H1 (cell line): Measurements from ENCODE around the gene SPACA9.

ENCODE experiments used
- ASH2L ChIP-seq: fragments of 200-600, 300-600 bp; sonication (generic); IDR thresholded peaks from one replicate; pipeline ENCODE4 v1.7.1; 2017; ENCODE audit warnings: low read length
- EZH2 ChIP-seq: fragments of 200-600 bp; sonication (generic); IDR thresholded peaks from 2 replicates; pipeline ENCODE4 v1.7.1; 2012; ENCODE audit warnings: low read depth, mild to moderate bottlenecking, moderate library complexity, low read length, inconsistent platforms; ENCODE audit not compliant: severe bottlenecking
- FOSL1 ChIP-seq: IDR thresholded peaks from 2 replicates; pipeline ENCODE4 v1.6.1; 2011; ENCODE audit warnings: mild to moderate bottlenecking, low read depth, low read length, moderate library complexity; ENCODE audit not compliant: insufficient read depth
- GABPA ChIP-seq: IDR thresholded peaks from 2 replicates; pipeline ENCODE4 v1.6.1; 2011; ENCODE audit warnings: mild to moderate bottlenecking, low read length, moderate library complexity, borderline replicate concordance; ENCODE audit not compliant: insufficient read depth
- NANOG ChIP-seq: IDR thresholded peaks from 2 replicates; pipeline ENCODE4 v1.6.1; 2011; ENCODE audit warnings: low read length, low read depth, mild to moderate bottlenecking, inconsistent platforms; ENCODE audit not compliant: insufficient read depth, poor library complexity, severe bottlenecking
- POLR2AphosphoS5 ChIP-seq: IDR thresholded peaks from 2 replicates; pipeline ENCODE4 v1.6.1; 2011; ENCODE audit warnings: low read depth, low read length
- RAD21 ChIP-seq, 2 experiments: IDR thresholded peaks in 1 of 2; conservative IDR thresholded peaks in 1 of 2; 2 replicates each; pipeline ENCODE4 v1.6.1; 2011; ENCODE audit warnings: low read depth in 2 of 2, low read length in 2 of 2, improper control_type of control experiment in 1 of 2, inconsistent platforms in 1 of 2, mild to moderate bottlenecking in 1 of 2, moderate library complexity in 1 of 2
- RNF2 ChIP-seq: fragments of 200-900, 300-1000 bp; sonication (generic); IDR thresholded peaks from 2 replicates; pipeline ENCODE4 v1.7.1; 2016; ENCODE audit warnings: borderline replicate concordance, low read depth, mild to moderate bottlenecking, antibody characterized with exemption, low read length; ENCODE audit not compliant: poor library complexity, severe bottlenecking; ENCODE audit errors: missing control alignments
- TAF1 ChIP-seq: IDR thresholded peaks from 2 replicates; pipeline ENCODE4 v1.6.1; 2011; ENCODE audit warnings: mild to moderate bottlenecking, low read depth, low read length
- ZNF274 ChIP-seq: IDR thresholded peaks from 2 replicates; pipeline ENCODE4 v1.7.0; 2012; ENCODE audit warnings: low read length, borderline replicate concordance; ENCODE audit errors: extremely low read depth
- TF ChIP-seq, protein P1 (sequence below): IDR thresholded peaks from 2 replicates; pipeline ENCODE4 v1.6.1; 2012; ENCODE audit warnings: inconsistent platforms
- TF ChIP-seq, protein P2 (sequence below), 3 experiments: IDR thresholded peaks; 1 replicate in 2 of 3; 2 replicates in 1 of 3; pipeline versions ENCODE4 v1.5.1 to v1.6.1; 2011; ENCODE audit warnings: low read length in 3 of 3, mild to moderate bottlenecking in 3 of 3, inconsistent platforms in 2 of 3, low read depth in 1 of 3, moderate library complexity in 1 of 3; ENCODE audit not compliant: insufficient read depth in 1 of 3; ENCODE audit errors: control extremely low read depth in 1 of 3

GRCh38 chr9:132862533-132862932, 16.2 kb upstream of the SPACA9 start:
- no peak for TF ChIP-seq ASH2L
- TF ChIP-seq EZH2, result no peak
- TF ChIP-seq ZNF274, result no peak
- TF ChIP-seq, protein P1, sequence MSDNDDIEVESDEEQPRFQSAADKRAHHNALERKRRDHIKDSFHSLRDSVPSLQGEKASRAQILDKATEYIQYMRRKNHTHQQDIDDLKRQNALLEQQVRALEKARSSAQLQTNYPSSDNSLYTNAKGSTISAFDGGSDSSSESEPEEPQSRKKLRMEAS, result no peak
- TF ChIP-seq NANOG, result no peak
- TF ChIP-seq POLR2AphosphoS5, result no peak
- TF ChIP-seq, protein P2, sequence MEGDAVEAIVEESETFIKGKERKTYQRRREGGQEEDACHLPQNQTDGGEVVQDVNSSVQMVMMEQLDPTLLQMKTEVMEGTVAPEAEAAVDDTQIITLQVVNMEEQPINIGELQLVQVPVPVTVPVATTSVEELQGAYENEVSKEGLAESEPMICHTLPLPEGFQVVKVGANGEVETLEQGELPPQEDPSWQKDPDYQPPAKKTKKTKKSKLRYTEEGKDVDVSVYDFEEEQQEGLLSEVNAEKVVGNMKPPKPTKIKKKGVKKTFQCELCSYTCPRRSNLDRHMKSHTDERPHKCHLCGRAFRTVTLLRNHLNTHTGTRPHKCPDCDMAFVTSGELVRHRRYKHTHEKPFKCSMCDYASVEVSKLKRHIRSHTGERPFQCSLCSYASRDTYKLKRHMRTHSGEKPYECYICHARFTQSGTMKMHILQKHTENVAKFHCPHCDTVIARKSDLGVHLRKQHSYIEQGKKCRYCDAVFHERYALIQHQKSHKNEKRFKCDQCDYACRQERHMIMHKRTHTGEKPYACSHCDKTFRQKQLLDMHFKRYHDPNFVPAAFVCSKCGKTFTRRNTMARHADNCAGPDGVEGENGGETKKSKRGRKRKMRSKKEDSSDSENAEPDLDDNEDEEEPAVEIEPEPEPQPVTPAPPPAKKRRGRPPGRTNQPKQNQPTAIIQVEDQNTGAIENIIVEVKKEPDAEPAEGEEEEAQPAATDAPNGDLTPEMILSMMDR (IDR thresholded peaks at IDR 0.05; ENCODE audit: control extremely low read depth in 1 of 3, insufficient read depth in 1 of 3, low read depth in 1 of 3, low read length in 3 of 3), result no peak
- TF ChIP-seq FOSL1, result no peak
- TF ChIP-seq RAD21 (IDR thresholded peaks at IDR 0.05 in 1 of 2, conservative IDR thresholded peaks at IDR 0.05 in 1 of 2; ENCODE audit: low read depth in 2 of 2, low read length in 2 of 2), result no peak
- TF ChIP-seq TAF1, result no peak
- TF ChIP-seq RNF2, result no peak
- no peak for TF ChIP-seq GABPA
